Measurements from ENCODE around the gene KCNQ2.

KCNQ2 gene

DNA sequence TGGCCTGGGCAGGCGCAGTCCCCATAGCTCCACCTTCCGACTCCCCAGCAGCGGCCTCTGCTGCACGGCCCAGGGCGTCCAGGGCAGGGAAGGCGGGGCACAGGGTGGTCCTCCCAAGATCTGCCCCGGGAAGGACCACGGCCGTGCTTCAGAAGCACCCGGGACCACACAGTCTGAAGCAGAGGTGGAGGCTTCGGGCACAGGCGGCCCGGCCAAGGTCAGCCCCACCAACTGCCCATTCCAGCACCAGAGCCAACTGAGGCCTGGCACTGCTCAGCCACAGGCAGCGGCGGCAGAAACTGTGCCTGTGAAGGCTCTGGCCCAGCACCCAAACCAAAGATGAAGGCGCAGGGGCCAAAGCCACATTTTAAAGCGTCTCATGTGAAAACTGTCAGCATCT lies 20.6 kb downstream of the KCNQ2 start:
- DNase-seq = no peak

DNA sequence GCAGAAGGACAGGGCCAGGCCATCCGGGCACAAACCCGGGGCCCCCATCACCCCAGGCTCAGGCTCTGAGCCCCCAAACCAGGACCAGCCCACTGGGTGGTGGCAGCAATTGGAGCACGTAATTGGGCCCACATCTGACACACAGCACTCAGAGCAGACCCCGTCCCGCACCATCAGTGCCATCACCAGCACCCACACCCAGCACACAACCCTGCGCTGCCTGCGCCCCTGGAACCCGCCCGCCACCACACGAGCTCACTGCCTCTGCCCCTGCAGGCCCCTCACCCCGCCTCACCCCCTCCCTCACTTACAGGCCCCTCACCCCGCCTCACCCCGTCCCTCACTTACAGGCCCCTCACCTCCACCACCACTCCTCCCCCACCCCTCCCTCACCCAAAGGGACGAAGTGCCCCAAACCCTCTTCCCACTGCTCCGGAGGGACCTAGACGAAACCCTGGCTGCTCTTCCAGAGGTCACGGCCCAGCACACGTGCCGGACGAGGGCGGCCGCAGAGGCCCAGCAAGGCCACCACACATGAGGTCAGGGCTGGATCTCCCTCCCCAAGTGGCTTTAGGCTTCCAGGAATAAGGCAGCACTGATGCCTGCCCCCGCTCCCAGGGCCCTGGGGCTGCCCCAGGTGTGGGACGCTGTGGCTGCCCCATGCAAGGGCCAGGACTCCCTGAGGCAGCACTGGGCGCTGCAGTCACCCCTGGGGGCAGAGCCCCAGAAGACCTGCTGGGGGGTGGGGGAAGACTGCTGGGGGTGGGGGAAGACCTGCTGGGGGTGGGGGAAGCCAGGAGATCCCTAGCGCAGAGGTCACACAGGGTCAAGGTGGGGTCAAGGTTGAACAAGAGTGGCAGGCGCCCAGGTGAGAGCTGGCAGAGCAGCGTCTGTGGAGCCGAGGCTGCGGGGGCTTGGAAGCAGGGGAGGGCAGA lies 22.4 kb downstream of the KCNQ2 start:
- no peak for DNase-seq

DNA sequence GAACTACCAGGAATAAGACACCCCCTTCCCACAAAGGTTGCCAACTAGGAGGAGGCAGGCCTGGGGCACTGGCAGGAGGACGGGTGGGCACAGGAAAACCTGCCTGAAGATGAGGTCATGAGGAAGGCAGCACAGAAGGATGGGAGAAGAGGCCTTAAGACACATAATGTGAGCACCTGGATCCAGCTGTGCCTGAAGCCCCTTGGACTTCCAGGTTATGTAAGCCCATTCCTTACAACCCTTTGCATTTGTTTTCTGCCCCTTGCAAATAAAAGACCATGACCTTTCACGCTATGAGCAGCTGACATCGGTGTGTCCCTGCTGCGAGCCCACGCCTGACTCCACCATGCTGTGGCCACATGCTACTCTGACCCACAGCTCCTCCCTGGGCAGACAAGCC lies 23.4 kb downstream of the KCNQ2 start:
- DNase-seq = no peak

DNA sequence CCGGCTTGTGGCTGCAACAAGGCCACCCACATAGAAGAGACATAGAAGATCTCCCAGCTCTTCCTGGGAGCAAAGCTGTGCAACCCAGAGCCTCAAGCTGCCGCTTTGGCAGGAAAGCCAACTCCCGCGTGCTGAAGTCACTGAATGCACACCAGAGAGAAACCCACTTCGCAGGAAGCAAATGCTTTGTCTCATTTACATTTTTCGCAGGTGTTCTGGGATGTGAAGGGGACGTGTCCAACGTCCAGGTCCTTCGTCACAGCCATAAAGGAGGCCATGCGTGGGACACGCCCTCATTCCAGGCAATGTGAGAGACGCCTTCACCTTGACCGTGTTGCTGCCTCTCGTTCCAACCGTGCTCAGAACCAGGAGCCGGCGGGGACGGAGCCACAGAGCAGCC lies 24.4 kb downstream of the KCNQ2 start:
- DNase-seq = no peak

DNA sequence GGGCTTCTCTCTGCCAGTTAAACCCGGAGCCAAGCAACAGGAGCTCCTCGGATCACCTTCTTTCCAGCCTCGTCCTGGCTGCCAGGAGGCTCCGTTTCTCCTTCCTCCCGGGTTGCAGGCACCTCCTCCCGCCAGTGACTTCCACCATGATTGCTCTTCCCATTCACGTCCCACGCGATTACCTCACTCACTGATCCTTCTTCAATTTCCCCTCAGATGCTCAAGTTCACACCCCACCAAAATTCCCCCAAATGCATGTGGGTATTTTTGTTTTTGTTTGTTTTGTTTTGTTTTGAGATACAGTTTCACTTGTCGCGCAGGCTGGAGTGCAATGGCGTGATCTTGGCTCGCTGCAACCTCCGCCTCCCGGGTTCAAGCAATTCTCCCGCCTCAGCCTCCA lies 25.1 kb downstream of the KCNQ2 start:
- no peak for DNase-seq

DNA sequence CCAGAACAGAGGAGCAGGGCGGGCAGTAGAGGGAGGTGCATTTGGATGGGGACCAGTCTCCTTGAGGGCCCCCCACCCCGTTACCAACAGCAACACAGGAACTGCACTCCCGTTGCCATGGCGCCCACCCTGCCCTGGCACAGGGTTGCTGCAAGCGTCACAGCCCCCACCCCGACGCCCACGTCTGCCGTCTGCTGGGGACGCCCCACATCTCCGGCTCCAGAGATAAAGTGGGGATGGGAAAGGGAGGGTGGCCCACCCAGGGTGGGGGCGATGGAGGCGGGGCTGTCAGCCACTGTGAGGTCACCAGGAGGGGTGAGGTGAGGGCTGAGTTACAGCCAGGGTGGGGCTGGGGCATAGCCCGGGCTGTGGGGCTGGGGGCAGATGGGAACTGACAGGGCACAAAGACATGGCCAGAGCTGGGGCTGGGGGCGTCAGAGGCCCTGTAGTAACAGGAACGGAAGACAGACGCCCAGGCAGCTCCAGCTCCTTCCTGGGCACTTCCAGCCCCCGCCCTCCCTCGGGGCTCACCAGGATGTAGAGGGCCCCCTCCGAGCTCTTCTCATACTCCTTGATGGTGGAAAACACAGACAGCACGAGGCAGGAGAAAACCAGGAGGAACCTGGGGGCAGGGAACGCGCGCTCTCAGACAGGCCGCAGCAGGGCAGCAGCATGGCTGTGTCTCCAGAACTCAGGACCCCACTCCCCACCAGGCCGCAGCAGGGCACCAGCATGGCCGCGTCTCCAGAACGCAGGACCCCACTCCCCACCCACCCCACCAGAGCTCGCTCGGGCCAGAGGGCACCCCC lies 26.0 kb downstream of the KCNQ2 start:
- DNase-seq = no peak

DNA sequence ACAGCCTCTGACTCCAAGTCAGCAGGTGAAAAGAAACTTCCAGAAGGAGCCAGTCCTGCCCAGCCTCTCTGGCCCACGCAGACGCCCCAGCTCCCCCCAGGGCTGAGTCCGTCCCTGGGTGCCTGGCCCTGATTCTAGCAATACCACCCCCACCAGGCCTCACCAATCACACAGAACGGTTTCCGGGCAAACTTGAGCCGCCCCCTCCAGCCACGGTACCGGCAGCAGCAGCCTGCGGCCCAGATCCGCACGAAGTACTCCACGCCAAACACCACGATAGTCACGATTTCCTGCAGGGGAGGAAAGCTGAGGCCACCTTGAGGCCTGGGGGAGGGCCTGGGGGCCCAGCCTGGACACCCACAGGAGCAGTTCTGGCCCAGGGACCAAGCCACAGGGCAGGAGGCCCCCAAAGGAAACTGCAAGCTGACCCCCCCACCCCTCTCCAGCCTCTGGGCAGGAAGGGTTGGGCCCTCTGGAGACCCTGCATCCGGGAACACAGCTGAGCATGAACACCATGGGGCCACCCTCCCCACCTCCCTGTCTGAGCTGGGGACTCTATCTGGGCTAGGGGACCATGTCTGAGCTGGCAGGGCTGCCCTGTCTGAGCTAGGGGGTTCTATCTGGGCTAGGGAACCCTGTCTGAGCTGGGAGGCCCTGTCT lies 27.2 kb downstream of the KCNQ2 start:
- no peak for DNase-seq

DNA sequence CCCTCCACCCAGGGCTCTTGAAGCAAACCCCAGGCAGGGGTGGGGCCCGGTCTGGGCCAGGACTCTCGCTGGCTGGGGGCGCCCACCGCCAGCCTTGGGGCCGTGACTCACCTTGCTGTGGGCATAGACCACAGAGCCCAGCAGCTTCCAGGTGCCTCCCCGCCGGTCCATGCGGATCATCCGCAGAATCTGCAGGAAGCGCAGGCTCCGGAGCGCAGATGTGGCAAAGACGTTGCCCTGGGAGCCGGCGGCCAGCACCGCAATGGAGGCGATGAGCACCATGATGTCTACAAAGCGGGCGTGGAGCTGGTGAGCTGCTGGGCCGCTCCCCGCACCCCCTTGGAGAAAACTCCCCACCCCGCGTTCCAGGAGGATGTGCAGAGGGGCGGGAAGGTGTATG lies 27.9 kb downstream of the KCNQ2 start:
- DNase-seq = no peak

DNA sequence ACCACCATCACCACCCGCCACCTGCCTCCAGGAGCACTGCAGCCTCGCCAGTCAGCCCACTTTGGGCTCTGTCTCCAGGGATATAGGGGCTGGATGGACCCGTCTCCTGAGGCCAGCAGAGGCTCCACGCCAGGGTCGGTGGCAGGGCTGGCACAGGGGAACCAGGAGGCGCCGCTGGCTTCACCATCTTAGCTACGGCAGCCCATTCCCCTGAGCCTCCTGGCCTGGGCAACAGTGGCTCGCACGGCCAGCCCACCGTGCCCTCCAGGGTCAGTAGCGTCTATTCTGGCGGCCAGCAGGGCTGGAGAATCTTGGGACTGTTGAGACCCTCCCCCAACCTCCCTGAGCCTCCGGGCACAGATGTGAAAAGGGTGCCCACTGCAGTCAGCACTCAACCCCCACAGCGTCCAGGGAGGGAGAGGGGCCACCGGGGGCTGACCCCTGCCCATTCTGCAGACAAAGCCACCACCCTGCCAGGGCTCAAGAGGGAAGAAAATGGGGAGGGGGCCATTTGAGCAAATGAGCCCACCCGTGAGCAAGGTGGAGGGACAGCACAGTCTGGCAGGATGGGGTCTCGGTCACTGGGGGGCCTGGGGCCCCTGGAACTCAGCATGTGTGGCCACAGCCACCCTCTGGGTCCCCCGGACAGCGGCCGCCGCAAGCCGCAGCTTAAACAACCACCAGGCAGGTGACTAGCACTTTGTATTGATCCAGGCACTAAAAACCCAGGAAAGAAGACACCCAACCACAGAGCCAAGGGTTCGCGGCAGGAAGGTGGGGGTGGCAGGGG lies 28.7 kb downstream of the KCNQ2 start:
- no peak for DNase-seq

DNA sequence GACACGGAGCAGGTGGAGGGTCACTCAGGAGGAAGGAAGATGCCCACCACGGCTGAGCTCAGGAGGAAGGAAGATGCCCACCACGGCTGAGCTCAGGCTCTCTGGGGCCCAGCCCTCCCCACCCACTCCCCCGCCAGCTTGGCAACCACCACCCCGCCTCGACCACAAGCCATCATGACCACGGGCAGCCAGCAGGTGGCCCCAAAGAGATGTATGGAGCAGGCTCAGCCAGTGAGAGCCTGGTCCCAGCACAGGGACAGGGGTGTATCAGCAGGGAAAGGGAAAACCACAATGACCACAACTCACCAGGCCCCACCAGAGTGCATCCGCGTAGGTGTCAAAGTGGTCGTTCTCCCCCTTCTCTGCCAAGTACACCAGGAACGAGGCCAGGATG lies 30.4 kb downstream of the KCNQ2 start:
- peak; percentile 59 for DNase-seq

DNA sequence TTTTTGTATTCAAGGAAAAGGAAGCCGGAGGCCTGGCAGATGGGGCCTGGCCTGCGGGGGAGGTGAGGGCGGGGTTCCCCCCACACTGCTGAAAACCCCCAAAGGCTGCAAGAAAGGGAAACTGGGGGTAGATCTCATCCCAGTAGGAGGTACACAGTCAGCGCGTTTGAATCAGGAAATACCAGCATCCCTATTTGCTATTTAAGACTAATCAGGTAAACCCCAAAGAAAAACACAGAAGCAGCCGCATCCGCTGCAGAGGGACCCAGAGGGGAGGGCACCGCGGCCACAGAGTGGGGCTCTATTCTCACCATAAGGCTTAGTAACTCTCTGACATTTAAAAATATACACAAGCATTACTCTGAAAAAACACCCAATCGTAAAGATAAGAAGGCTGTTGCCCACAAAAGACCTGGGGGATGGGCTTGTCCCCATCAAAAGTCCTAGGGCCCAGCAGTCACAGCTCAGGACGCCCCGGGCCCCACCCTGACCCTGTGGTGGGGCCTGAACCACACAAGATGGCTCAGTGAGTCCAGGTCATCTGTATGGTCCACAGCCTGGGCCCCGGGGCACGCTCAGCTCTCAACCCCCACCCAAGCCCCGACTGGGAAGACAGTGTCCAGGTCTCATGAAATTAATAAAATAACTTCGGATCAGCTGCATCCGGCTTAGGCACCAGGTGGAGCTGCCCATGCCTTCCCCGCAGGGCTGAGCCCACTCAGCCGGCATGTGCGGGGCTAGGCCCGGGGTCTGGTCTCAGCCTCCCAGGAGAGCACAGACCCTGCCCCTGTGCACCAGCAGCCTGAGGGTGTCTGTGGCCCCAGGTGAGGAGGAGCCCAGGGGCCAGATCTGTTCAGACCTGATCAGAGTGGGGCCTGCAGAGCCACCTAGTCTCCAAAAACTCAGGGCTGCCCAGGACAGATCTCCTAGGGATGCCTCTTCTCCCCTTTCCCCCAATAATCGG lies 31.0 kb downstream of the KCNQ2 start:
- DNase-seq = no peak

DNA sequence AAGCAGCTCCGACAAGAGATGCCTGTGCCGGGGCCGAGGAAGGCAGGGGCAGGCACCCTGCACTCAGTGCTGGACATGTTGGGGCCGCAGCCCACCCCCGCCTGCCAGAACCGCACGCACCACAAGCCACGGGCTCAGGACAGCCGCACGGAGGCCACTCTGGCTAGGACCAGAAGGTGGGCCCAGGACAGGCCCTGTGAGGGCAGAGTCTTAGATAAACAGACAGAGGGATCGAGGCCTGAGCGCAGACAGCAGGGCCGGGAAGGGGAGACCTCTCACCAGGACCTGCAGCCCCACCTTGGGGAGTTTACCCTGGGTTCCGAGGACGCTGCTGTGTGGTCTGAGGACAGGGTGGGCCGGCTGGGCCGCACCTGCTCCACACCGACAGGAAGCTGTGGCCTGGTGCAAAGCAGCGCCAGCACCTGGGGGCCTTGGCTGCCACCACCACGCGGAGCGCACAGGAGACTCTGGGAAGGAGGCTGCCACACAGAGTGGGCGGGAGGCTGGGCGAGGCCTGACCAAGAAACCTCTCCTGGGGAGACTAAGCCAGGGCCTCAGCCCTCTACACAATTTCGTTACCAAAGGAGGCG lies 32.0 kb downstream of the KCNQ2 start:
- no peak for DNase-seq

DNA sequence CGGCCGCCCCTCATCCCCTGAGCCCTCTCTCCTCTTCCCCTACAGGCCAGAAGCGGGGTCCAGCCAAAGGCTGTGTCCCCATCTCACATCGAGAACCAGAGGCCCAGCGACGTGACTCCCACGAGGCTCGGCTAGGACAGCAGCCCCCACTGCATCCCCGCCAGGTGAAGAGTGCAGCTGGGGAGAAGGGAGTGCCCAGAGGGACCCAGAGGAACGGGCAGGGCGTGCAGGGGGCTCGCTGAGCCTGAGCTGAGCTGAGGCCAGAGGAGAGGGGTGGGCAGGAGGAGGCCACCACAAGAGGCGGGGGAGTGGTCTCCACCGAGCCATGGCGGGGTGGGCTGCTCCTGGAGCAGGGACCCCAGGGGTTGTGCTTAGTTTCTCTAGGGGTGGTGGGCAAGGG lies 32.6 kb downstream of the KCNQ2 start:
- no peak for DNase-seq

DNA sequence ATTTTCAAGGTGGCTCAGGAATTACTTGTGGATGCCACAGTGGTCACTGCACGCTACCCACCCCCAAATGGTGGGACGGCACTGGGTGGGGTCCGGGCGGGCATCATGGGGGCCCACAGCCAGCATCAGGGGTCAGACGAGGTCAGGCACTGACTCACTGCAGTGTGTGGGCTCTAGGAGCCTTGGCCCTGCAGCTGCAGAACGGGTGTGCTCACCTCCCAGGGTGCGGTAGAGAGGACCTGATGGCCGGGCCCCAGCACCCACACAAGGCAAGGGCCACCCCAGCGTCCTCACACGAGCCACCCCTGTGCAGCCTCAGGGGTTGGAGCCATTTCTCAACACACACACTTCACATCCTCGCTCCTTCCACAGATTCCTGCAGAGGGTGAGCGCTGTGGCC lies 34.3 kb downstream of the KCNQ2 start:
- no peak for DNase-seq

DNA sequence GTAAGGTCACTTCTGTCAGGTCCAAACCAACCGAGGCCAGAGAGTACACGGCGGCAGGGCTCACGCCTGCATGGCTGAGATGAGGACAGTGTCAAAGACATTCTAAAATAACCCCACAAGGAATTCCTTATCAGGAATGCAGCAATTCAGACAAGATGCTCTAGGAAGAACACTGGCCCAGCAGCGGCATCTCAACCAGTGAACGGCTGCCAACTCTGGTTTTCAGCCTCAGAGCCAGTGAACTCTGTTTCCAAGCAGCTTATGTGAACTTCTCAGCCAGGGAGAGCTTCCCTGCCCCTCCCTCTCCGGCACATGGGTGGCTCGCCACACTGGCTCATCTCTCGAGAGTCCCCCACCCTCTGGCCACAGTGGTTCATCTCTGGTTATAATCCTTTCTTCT lies 36.9 kb downstream of the KCNQ2 start:
- no peak for DNase-seq

DNA sequence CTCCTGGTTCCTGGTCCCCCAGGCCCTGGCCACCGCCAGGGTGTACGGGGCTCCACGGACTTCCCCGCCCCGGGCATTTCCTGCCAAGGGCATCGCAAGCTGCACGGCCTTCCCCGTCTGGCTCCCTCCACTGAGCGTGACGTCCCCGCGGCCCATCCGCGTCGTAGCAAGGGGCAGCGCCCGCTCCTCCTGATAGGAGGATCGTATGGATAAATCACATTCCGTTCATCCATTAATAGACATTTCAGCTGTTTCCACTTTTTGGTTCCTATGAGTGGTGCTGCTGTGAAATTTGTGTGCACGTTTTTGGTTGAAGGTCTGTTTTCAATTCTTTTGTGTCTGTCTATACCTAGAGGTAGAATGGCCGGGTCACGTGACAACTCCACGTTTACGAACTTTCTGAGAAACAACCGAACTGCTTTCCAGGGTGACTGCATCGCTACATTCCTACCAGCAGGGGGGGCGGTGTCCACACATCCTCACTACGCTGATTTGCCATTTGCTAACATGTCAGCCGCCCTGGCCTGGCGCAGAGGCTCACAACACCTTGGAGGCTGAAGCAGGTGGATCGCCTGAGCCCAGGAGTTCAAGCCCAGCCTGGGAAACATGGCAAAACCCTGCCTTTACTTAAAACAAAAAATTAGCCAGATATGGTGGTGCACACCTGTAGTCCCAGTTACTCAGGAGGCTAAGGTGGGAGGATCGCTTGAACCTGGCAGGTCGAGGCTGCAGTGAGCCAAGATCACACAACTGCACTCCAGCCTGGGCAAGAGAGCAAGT lies 37.7 kb downstream of the KCNQ2 start:
- peak; percentile 77 for DNase-seq

DNA sequence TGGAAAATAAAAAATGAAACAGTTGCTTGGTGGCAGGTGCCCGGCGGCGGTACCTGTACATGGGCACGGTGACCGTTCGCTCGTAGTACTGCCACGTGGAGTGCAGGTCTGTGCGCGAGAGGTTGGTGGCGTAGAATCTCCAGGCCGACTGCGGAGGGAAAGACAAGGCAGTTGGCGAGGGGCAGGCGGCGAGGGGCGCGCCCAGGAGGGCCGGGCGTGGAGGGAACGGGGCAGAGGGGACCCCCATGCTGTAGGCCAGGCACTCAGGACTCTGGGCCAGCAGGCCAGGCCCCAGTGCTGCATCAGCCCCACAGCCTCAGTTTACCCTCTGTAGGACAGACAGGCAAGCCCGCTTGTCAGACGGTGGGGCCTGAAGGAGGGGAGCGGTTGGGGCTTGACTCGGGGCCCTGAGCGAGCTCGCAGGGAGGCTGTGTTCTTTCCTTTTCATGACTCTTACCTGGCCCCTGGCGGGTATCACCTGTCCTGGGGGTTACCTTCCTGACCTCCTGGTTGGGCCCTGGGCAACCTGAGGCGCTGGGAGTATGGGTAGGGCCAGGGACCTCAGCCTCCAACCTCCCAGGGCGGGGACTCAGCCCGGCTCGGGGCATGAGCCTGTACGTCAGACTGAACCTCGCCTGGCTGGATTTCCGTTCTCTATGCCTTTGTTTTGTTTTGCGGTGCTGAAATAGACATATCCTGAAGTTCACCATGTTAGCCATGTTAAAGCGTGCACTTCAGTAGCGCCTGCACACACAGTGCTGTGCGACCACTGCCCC lies 38.5 kb downstream of the KCNQ2 start:
- no peak for DNase-seq

DNA sequence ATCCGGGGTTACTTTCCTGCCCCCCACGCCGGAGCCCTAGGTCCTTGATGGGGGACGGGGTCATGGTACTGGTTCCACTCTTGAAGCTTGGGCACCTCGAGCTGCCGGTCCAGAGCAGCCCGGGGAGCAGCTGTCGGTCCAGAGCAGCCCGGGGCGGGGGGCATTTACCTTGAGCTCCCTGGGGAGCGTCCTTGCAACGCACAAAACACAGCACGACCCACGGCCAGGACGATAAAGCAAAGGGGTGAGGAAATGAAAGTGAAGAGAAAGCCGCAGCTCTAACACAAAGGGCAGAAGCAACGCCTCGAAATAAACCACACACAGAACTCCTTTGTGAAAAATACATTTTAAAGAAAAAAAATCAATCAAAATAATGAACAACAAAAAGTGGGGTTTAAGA lies 39.1 kb downstream of the KCNQ2 start:
- DNase-seq = no peak

DNA sequence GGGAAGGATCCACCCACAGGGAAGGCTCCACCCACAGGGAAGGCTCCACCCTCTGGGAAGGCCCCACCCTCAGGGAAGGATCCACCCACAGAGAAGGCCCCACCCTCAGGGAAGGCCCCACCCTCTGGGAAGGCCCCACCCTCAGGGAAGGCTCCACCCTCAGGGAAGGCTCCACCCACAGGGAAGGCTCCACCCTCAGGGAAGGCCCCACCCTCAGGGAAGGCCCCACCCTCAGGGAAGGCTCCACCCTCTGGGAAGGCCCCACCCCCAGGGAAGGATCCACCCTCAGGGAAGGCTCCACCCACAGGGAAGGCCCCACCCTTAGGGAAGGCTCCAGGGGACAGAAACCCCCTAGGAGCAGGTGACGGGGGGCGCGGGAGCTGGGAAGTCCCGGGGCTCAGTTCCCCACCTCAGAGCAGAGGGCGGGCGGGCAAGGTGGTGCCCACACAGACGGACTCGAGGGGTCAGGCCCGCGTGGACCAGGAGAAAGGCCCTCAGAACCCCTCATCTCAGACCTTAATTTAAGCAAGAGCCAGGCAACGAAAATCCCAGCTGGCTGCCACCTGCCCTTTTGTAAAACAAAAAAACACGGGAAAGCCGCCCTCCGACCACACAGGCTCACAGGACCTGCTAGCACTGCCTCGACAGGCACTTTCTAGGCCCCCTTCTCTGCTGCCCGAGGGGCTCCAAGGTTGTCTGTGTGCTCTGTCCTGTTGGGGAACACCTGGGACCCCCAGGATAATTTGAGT lies 39.7 kb downstream of the KCNQ2 start:
- no peak for DNase-seq

All from activated CD4-positive, CD25-positive, alpha-beta regulatory T cell treated with anti-CD3 and anti-CD28 coated beads, Interleukin-2, amount 50 U/mL, for 72 hours (primary cell).